Measurements from ENCODE around the gene CPB1.

DNA sequence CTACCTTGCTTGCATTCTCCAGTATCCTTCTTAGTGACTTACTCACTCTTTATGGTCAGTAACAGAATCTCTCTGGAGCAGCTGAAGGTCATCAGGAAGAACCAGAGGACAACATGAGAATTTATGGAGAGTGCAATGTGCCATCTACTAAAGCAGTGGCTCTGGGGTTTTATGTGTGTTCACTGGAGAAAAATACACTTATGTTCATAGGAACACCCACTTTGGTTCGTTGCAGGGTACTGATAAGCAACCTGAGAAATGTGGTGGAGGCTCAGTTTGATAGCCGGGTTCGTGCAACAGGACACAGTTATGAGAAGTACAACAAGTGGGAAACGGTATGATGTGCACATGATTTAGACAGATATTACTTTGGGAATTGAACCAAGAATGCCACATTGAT is 12.8 kb downstream of the CPB1 start:
- no peak for TF ChIP-seq POLR2A (IDR thresholded peaks at IDR 0.05; ENCODE audit: low read depth, low read length)
- TF ChIP-seq SPI1 (IDR thresholded peaks at IDR 0.05; ENCODE audit: low read depth, low read length): no peak

All from GM12891 (cell line).